Measurements from ENCODE around the gene MEX3A. TPM values are rescaled to one million over a fixed set of nuclear protein-coding genes. Genes with fewer than 3 reads are reported as not detected.

The MEX3A gene
- total RNA-seq, 1 experiment from 2014 or later, result 6.1 TPM

- CTCF ChIA-PET, result no interaction called here
- peak overlapping the region; percentile 89; the same call in 1 of the 2 replicates for H3K4me2 ChIP-seq (ENCODE audit: low read length)
- TF ChIP-seq POLR2A (IDR thresholded peaks at IDR 0.05; ENCODE audit: borderline replicate concordance, extremely low read depth, insufficient read depth, insufficient read length) (no peak), SP1 (IDR thresholded peaks at IDR 0.05; ENCODE audit: low read depth) (no peak), ZNF274 (IDR thresholded peaks at IDR 0.05; ENCODE audit: low read depth, low read length) (no peak), SRF (IDR thresholded peaks at IDR 0.05; ENCODE audit: low read depth) (no peak), JUND (IDR thresholded peaks at IDR 0.05) (no peak), FOSL1 (IDR thresholded peaks at IDR 0.05; ENCODE audit: low read depth) (no peak), ZBTB33 (IDR thresholded peaks at IDR 0.05; ENCODE audit: extremely low read depth, insufficient replicate concordance, low read length) (no peak), EGR1 (IDR thresholded peaks at IDR 0.05; ENCODE audit: low read depth) (no peak), REST (IDR thresholded peaks at IDR 0.05; ENCODE audit: low read depth) (no peak), EZH2phosphoT487 (IDR thresholded peaks at IDR 0.05; ENCODE audit: borderline replicate concordance) (no peak), ATF3 (IDR thresholded peaks at IDR 0.05) (no peak)
- H3K9me2 ChIP-seq (ENCODE audit: insufficient read depth), result no peaks in the 10 kb centered on the region
- no TSS peak for BruUV-seq (replicated peaks)
- no peak overlapping the region for H3K27ac ChIP-seq (ENCODE audit: low read depth, low read length)
- no peak for DNase-seq (ENCODE audit: low read depth, low spot score)
- no peaks in the 10 kb centered on the region for H3K9me3 ChIP-seq (ENCODE audit: control insufficient read depth in 1 of 2, insufficient read depth in 1 of 2, low read depth in 1 of 2, low read length in 2 of 2)
- no peaks in the 10 kb centered on the region for H3K36me3 ChIP-seq (ENCODE audit: control insufficient read depth in 1 of 2, insufficient read depth in 2 of 2, low read length in 2 of 2)
- POLR2A ChIA-PET, result interaction anchor here (1.6 kb wide), 1 partner anchor 16 kb away, joined by 4 read pairs; no protein-coding TSS in a partner anchor
- H3K9ac ChIP-seq (ENCODE audit: low read length), result no peak overlapping the region; the same call in 1 of the 2 replicates
- no peak for ATAC-seq
- H4K20me1 ChIP-seq (ENCODE audit: insufficient read depth), result no peaks in the 10 kb centered on the region
- H3K79me2 ChIP-seq (ENCODE audit: insufficient read depth, low read length), result 0 out of 2 replicates have a peak, but pooled peaks cover 3% of the 10 kb centered on the region
- H3K27me3 ChIP-seq (ENCODE audit: insufficient read depth, low read length), result no peaks in the 10 kb centered on the region
- RAD21 ChIA-PET (ENCODE audit: low non-redundant PET in 1 of 2, low total read pairs in 2 of 2, uncharacterized antibody in 2 of 2, unreplicated experiment in 2 of 2), result no interaction called here
- H2AFZ ChIP-seq (ENCODE audit: low read depth, low read length, poor library complexity, severe bottlenecking), result no peak overlapping the region
- H3K4me3 ChIP-seq (replicated peaks in 1 of 2; ENCODE audit: low read depth in 1 of 2, low read length in 2 of 2), result no peak overlapping the region
- intact Hi-C loops (cut with micrococcal nuclease), result no loop called here
- peaks cover 67 to 91% of the 10 kb centered on the region in 2 experiments for H3K4me1 ChIP-seq (ENCODE audit: control insufficient read depth in 1 of 2, insufficient read depth in 2 of 2, low read length in 2 of 2)
Observed at GRCh38 chr1:156108664-156109241, 26.5 kb upstream of the MEX3A start.
